GM21825 (cell line): ENCODE results near the gene PWWP3B.
"Not testable (repeated sequence)": the region's sequence is repeated elsewhere in the genome, so short reads cannot be mapped to it uniquely, and the experiment has no call there.

Experiments
- ATAC-seq: cut with Tn5 transposase; IDR thresholded peaks from one replicate; pipeline ENCODE4 v1.9.1; 2021; ENCODE audit warnings: mild to moderate bottlenecking, moderate library complexity; ENCODE audit not compliant: unreplicated experiment

The PWWP3B gene

GRCh38 chrX:106168107-106168506 lies at the start of gene PWWP3B:
Gene PWWP3B, plus strand, starts transcription at chrX:106168305. Its CDS starts 37,128 bp downstream, at chrX:106205433.
- ATAC-seq: no peak

- no peak for ATAC-seq
These were observed 29.1 kb upstream of the PWWP3B start for GRCh38 chrX:106139048-106139447.

- no peak for ATAC-seq
These were observed 23.1 kb upstream of the PWWP3B start for GRCh38 chrX:106144755-106145639.

GRCh38 chrX:106150701-106151100 lies 17.4 kb upstream of the PWWP3B start:
- ATAC-seq: no peak

GRCh38 chrX:106159861-106160282 lies 8.2 kb upstream of the PWWP3B start:
- ATAC-seq: no peak

- no peak for ATAC-seq
These were observed 2.2 kb downstream of the PWWP3B start for GRCh38 chrX:106170318-106170717.

- no peak for ATAC-seq
These were observed 3.3 kb downstream of the PWWP3B start for GRCh38 chrX:106171293-106171820.

- no peak for ATAC-seq
These were observed 9.2 kb downstream of the PWWP3B start for GRCh38 chrX:106177106-106177981.

GRCh38 chrX:106177982-106178321 lies 9.8 kb downstream of the PWWP3B start:
- no peak for ATAC-seq

GRCh38 chrX:106178826-106179225 lies 10.7 kb downstream of the PWWP3B start:
- no peak for ATAC-seq

- ATAC-seq: not testable (repeated sequence)
These were observed 15.6 kb downstream of the PWWP3B start for GRCh38 chrX:106183685-106184084.

GRCh38 chrX:106201502-106202178 lies 33.5 kb downstream of the PWWP3B start:
- no peak for ATAC-seq

GRCh38 chrX:106203315-106203714 lies 35.2 kb downstream of the PWWP3B start:
- no peak for ATAC-seq

GRCh38 chrX:106208154-106208553 lies 40.0 kb downstream of the PWWP3B start:
- no peak for ATAC-seq
